IMR-90 (cell line): ENCODE measurements around the gene BMP7. TPM values are rescaled to one million over a fixed set of nuclear protein-coding genes. Genes with fewer than 3 reads are reported as not detected.

Source experiments
- ATAC-seq: fragments of 200-7000 bp; cut with Tn5 transposase; 2 replicates; pipeline ENCODE4 v1.9.1; 2020; ENCODE audit warnings: low read depth, mild to moderate bottlenecking, moderate library complexity
- BruUV-seq: library from RNA; stranded (reverse); fragments of 400-500 nt; replicated peaks from 2 replicates; lab custom pipeline; 2021; lab: Mats Ljungman, UMichigan
- CTCF ChIA-PET: fragments of 300-600 bp; formaldehyde crosslinking; extraction: SDS; loops from one replicate; lab custom pipeline; 2021; ENCODE audit warnings: antibody characterized with exemption; lab: Yijun Ruan, JAX
- POLR2A ChIA-PET: fragments of 300-600 bp; sonication (Branson Sonifier 250); formaldehyde crosslinking; loops from one replicate; lab custom pipeline; 2022; ENCODE audit warnings: antibody characterized with exemption; ENCODE audit not compliant: unreplicated experiment; lab: Charles Lee
- DNase-seq: peaks from one replicate; pipeline ENCODE4 v3.0.0; 2013
- H2AFZ ChIP-seq: replicated peaks from 2 replicates; pipeline ENCODE3; 2013; ENCODE audit warnings: low read length, mild to moderate bottlenecking; ENCODE audit not compliant: poor library complexity
- H2AK5ac ChIP-seq: 2 replicates; pipeline ENCODE4 v1.6.1; 2013; ENCODE audit warnings: low read depth, low read length, inconsistent platforms
- H2AK9ac ChIP-seq: replicated peaks from 2 replicates; pipeline ENCODE3; 2013; ENCODE audit warnings: mild to moderate bottlenecking, low read depth, low read length, moderate library complexity; ENCODE audit not compliant: poor library complexity
- H2BK120ac ChIP-seq: 2 replicates; pipeline ENCODE4 v1.6.1; 2013; ENCODE audit warnings: low read depth, low read length, inconsistent platforms
- H2BK15ac ChIP-seq: 3 replicates; pipeline ENCODE4 v1.6.1; 2013; ENCODE audit warnings: low read depth, low read length, inconsistent platforms
- H2BK20ac ChIP-seq: 2 replicates; pipeline ENCODE4 v1.6.1; 2013; ENCODE audit warnings: low read depth, mild to moderate bottlenecking, inconsistent platforms, low read length, moderate library complexity
- H2BK5ac ChIP-seq: 2 replicates; pipeline ENCODE4 v1.6.1; 2013; ENCODE audit warnings: mild to moderate bottlenecking, low read depth, low read length, inconsistent platforms; ENCODE audit not compliant: poor library complexity, severe bottlenecking
- H3K14ac ChIP-seq: replicated peaks from 2 replicates; pipeline ENCODE4 v1.6.1; 2013; ENCODE audit warnings: low read depth, low read length, inconsistent platforms
- H3K18ac ChIP-seq: 2 replicates; pipeline ENCODE4 v1.6.1; 2013; ENCODE audit warnings: low read depth, low read length, control low read depth
- H3K23ac ChIP-seq: 2 replicates; pipeline ENCODE4 v1.6.1; 2013; ENCODE audit warnings: low read depth, low read length, inconsistent platforms
- H3K27ac ChIP-seq: 2 replicates; pipeline ENCODE4 v1.5.1; 2013; ENCODE audit warnings: mild to moderate bottlenecking, control low read depth, low read length; ENCODE audit not compliant: insufficient read depth
- H3K27me3 ChIP-seq: 2 replicates; pipeline ENCODE4 v1.6.1; 2013; ENCODE audit warnings: low read length; ENCODE audit not compliant: control insufficient read depth, insufficient read depth
- H3K36me3 ChIP-seq: 2 replicates; pipeline ENCODE4 v1.6.1; 2013; ENCODE audit warnings: low read length, mixed read lengths; ENCODE audit not compliant: control insufficient read depth, insufficient read depth
- H3K4ac ChIP-seq: 2 replicates; pipeline ENCODE4 v1.6.1; 2013; ENCODE audit warnings: low read depth, low read length, inconsistent platforms
- H3K4me1 ChIP-seq: 2 replicates; pipeline ENCODE4 v1.6.1; 2013; ENCODE audit warnings: low read length, mixed read lengths; ENCODE audit not compliant: control insufficient read depth, insufficient read depth
- H3K4me2 ChIP-seq: 2 replicates; pipeline ENCODE4 v1.6.1; 2013; ENCODE audit warnings: low read depth, mild to moderate bottlenecking, control low read depth, low read length, moderate library complexity
- H3K4me3 ChIP-seq: 2 replicates; pipeline ENCODE4 v1.5.1; 2013; ENCODE audit warnings: low read depth, mild to moderate bottlenecking, control low read depth, low read length, moderate library complexity; ENCODE audit not compliant: insufficient read depth
- H3K56ac ChIP-seq: 2 replicates; pipeline ENCODE4 v1.6.1; 2013; ENCODE audit warnings: low read length, inconsistent platforms; ENCODE audit not compliant: insufficient read depth; ENCODE audit errors: extremely low read depth
- H3K79me1 ChIP-seq, 2 experiments: 2 replicates each; pipeline ENCODE4 v1.6.1; 2013; ENCODE audit warnings: low read length in 2 of 2, inconsistent platforms in 1 of 2, low read depth in 1 of 2
- H3K9ac ChIP-seq: 2 replicates; pipeline ENCODE4 v1.6.1; 2013; ENCODE audit warnings: low read depth, low read length, control low read depth
- H3K9me1 ChIP-seq: 2 replicates; pipeline ENCODE4 v1.6.1; 2013; ENCODE audit warnings: low read length, inconsistent platforms; ENCODE audit not compliant: insufficient read depth
- H3K9me3 ChIP-seq: 2 replicates; pipeline ENCODE4 v1.6.1; 2013; ENCODE audit warnings: low read length; ENCODE audit not compliant: control insufficient read depth, insufficient read depth
- H4K20me1 ChIP-seq: 2 replicates; pipeline ENCODE4 v1.6.1; 2013; ENCODE audit warnings: low read length, inconsistent platforms; ENCODE audit not compliant: insufficient read depth
- H4K5ac ChIP-seq: 2 replicates; pipeline ENCODE4 v1.6.1; 2013; ENCODE audit warnings: mild to moderate bottlenecking, low read depth, low read length, control low read depth
- H4K8ac ChIP-seq, 2 experiments: 2 replicates each; pipeline ENCODE4 v1.6.1; 2013; ENCODE audit warnings: low read depth in 2 of 2, low read length in 2 of 2, control low read depth in 1 of 2, inconsistent platforms in 1 of 2
- H4K91ac ChIP-seq: 2 replicates; pipeline ENCODE4 v1.6.1; 2013; ENCODE audit warnings: low read depth, low read length, inconsistent platforms; ENCODE audit not compliant: insufficient read depth
- BHLHE40 ChIP-seq: fragments of 150-350 bp; IDR thresholded peaks from 2 replicates; pipeline ENCODE4 v1.6.1; 2016; ENCODE audit warnings: mild to moderate bottlenecking, low read depth, low read length
- MAFK ChIP-seq: IDR thresholded peaks from 2 replicates; pipeline ENCODE4 v1.6.1; 2012; ENCODE audit warnings: low read depth, low read length, improper control_type of control experiment
- MAZ ChIP-seq: IDR thresholded peaks from 2 replicates; pipeline ENCODE4 v1.6.1; 2012; ENCODE audit warnings: low read depth, mild to moderate bottlenecking, low read length, improper control_type of control experiment, moderate library complexity, borderline replicate concordance
- WGBS, 2 experiments: methylation state at CpG; one replicate each; pipeline versions ENCODE4 v1.1.5 to v1.1.7; 2013; ENCODE audit warnings: missing lambda C conversion rate in 2 of 2; ENCODE audit not compliant: insufficient read length in 1 of 2; ENCODE audit errors: extremely low coverage in 2 of 2; 5-methylcytosine and 5-hydroxymethylcytosine counted together
- dilution Hi-C: fragments of 300-500 bp; cut with HindIII; formaldehyde crosslinking; loops from one replicate; pipeline ENCODE4 v1.14.3; 2018; ENCODE audit warnings: low sequenced_read_pairs; ENCODE audit not compliant: unreplicated experiment
- in situ Hi-C: fragments of 300-500 bp; cut with MboI; formaldehyde crosslinking; loops from 3 replicates; pipeline ENCODE4 v1.14.3; 2019; ENCODE audit warnings: low sequenced_read_pairs, inconsistent platforms, mixed read lengths
- intact Hi-C: fragments of 100-400 bp; cut with micrococcal nuclease; formaldehyde crosslinking; loops from 2 replicates; pipeline ENCODE4 v1.10.0; 2022
- polyA plus RNA-seq, 3 experiments: library from polyadenylated mRNA; depleted of rRNA; stranded (reverse); fragments of >200 nt; gene quantifications; 2 replicates each; pipeline ENCODE4 v1.2.3, GENCODE V29; 2012; ENCODE audit warnings: low replicate concordance in 1 of 3
- total RNA-seq: library from RNA; depleted of rRNA; stranded (reverse); fragments of >200 nt; gene quantifications from 2 replicates; pipeline ENCODE4 v1.2.3, GENCODE V29; 2012

Gene BMP7
- total and polyA plus RNA-seq, 2 of the 4 experiments (the other 2 are of a cell fraction), result not detected

GRCh38 chr20:57263801-57264792 is 2.3 kb downstream of the BMP7 start:
- dilution Hi-C loops (no loop called here), intact Hi-C loops (no loop called here), in situ Hi-C loops (no loop called here)
- H4K8ac ChIP-seq, result no peak overlapping the region
- no peak overlapping the region for H2BK120ac ChIP-seq
- no peak overlapping the region for H3K14ac ChIP-seq
- H2AK9ac ChIP-seq, result peak overlapping the region; percentile 13
- BruUV-seq, result no TSS peak
- H2BK20ac ChIP-seq, result no peak overlapping the region
- no peaks in the 10 kb centered on the region for H3K9me3 ChIP-seq
- ChIA-PET POLR2A (no interaction called here), CTCF (no interaction called here)
- H3K18ac ChIP-seq, result no peak overlapping the region
- no peak overlapping the region for H3K4ac ChIP-seq
- H3K36me3 ChIP-seq, result no peaks in the 10 kb centered on the region
- no peak for DNase-seq
- no peak for TF ChIP-seq MAZ
- TF ChIP-seq BHLHE40, result no peak
- TF ChIP-seq MAFK, result no peak
- no peaks in the 10 kb centered on the region for H3K4me1 ChIP-seq
- H3K4me2 ChIP-seq, result no peak overlapping the region
- no peaks in the 10 kb centered on the region for H3K79me1 ChIP-seq
- no peak overlapping the region for H3K56ac ChIP-seq
- H4K5ac ChIP-seq, result no peak overlapping the region
- no peak for ATAC-seq
- H3K23ac ChIP-seq, result no peak overlapping the region
- no peaks in the 10 kb centered on the region for H4K20me1 ChIP-seq
- no peak overlapping the region for H2BK15ac ChIP-seq
- H3K9ac ChIP-seq, result no peak overlapping the region
- 0% methylated on average over 3 of the region's 54 CpGs; no CpG with 5 or more reads in 1 of the 2 experiments for WGBS, 2 experiments
- H3K9me1 ChIP-seq, result no peaks in the 10 kb centered on the region
- H3K27me3 ChIP-seq, result peaks cover 74% of the 10 kb centered on the region
- no peak overlapping the region for H2AK5ac ChIP-seq
- H2BK5ac ChIP-seq, result no peak overlapping the region
- H2AFZ ChIP-seq, result no peak overlapping the region
- H3K4me3 ChIP-seq, result no peak overlapping the region
- no peak overlapping the region for H4K91ac ChIP-seq
- H3K27ac ChIP-seq, result no peak overlapping the region
